K562 (cell line): ENCODE results near the gene PLA2G2C. TPM values are rescaled to one million over a fixed set of nuclear protein-coding genes. Genes with fewer than 3 reads are reported as not detected.

ENCODE experiments used
- CBFA2T2 ChIP-seq: fragments of 450-650 bp; conservative IDR thresholded peaks from 2 replicates; pipeline ENCODE4 v1.6.1; 2017; ENCODE audit warnings: mild to moderate bottlenecking
- DEAF1 ChIP-seq: fragments of 450-650 bp; formaldehyde crosslinking; IDR thresholded peaks from 2 replicates; pipeline ENCODE4 v1.4.0; 2020; ENCODE audit warnings: mild to moderate bottlenecking, moderate library complexity
- FOXK2 ChIP-seq, 2 experiments: fragments of 450-650 bp; IDR thresholded peaks in 1 of 2; conservative IDR thresholded peaks in 1 of 2; 2 replicates each; pipeline ENCODE4 v1.6.1; 2016; ENCODE audit warnings: low read depth in 2 of 2, mild to moderate bottlenecking in 1 of 2
- REST ChIP-seq, 2 experiments: fragments of 450-650 bp; formaldehyde crosslinking in 1 of 2; IDR thresholded peaks; 2 replicates each; pipeline versions ENCODE4 v1.4.0 to v1.6.1; 2014 to 2020; ENCODE audit warnings: mild to moderate bottlenecking in 2 of 2, borderline replicate concordance in 1 of 2, low read depth in 1 of 2
- SPI1 ChIP-seq: IDR thresholded peaks from 2 replicates; pipeline ENCODE4 v1.6.1; 2011; ENCODE audit warnings: low read depth, low read length, control low read depth, borderline replicate concordance
- TCFL5 ChIP-seq: fragments of 250-450 bp; sonication (Bioruptor Pico); conservative IDR thresholded peaks from 2 replicates; pipeline ENCODE4 v1.6.1; 2021; ENCODE audit warnings: mild to moderate bottlenecking, moderate library complexity, matching md5 sums
- ZBTB5 ChIP-seq: fragments of 450-650 bp; IDR thresholded peaks from 2 replicates; pipeline ENCODE4 v1.6.1; 2017; ENCODE audit warnings: antibody characterized with exemption
- ZMIZ1 ChIP-seq, 2 experiments: fragments of 150-350 bp in 1 of 2; IDR thresholded peaks; 2 replicates each; pipeline ENCODE4 v1.6.1; 2012 to 2016; ENCODE audit warnings: low read depth in 2 of 2, low read length in 2 of 2, mild to moderate bottlenecking in 1 of 2, moderate library complexity in 1 of 2
- ZNF124 ChIP-seq: sonication (generic); formaldehyde crosslinking; IDR thresholded peaks from 2 replicates; pipeline ENCODE4 v1.8.1; 2022; ENCODE audit warnings: missing genetic modification reagents
- ZNF217 ChIP-seq: sonication (generic); formaldehyde crosslinking; IDR thresholded peaks from 2 replicates; pipeline ENCODE4 v1.8.0; 2022; ENCODE audit warnings: mild to moderate bottlenecking, missing genetic modification reagents
- ZNF695 ChIP-seq: fragments of 450-650 bp; formaldehyde crosslinking; IDR thresholded peaks from 2 replicates; pipeline ENCODE4 v1.4.0; 2020; ENCODE audit warnings: mild to moderate bottlenecking, moderate library complexity
- ZNF717 ChIP-seq: fragments of 250-450 bp; sonication (Bioruptor Pico); IDR thresholded peaks from 2 replicates; pipeline ENCODE4 v1.5.0; 2021
- polyA plus RNA-seq, 8 experiments: library from polyadenylated mRNA; depleted of rRNA in 4 of 8; stranded (reverse) in 5 of 8; unstranded in 3 of 8; fragments of >200 nt; fragmentation: Nextera tagmentation in 2 of 8; fragmentation: Illumina TruSeq in 1 of 8; extraction: Ambion mirVana in 2 of 8; extraction: Trizol in 1 of 8; gene quantifications; 2 replicates each; pipeline versions ENCODE4 v1.2.1 to v1.2.3, GENCODE V29; 2011 to 2014; ENCODE audit warnings: inconsistent platforms in 1 of 8, missing spikeins in 1 of 8
- total RNA-seq, 7 experiments: library from RNA; depleted of rRNA in 6 of 7; stranded (reverse); fragments of >200 nt in 6 of 7; fragmentation: Illumina TruSeq in 2 of 7; extraction: Trizol in 2 of 7; gene quantifications; 2 replicates each; pipeline versions ENCODE4 v1.2.1 to v1.2.3, GENCODE V29; 2011 to 2021; ENCODE audit warnings: low replicate concordance in 1 of 7

Gene PLA2G2C
- total and polyA plus RNA-seq, 9 of the 15 experiments (the other 6 are each of a cell fraction or from before 2014, with no cell fraction given) = 0.14 to 0.49 (median 0.21) TPM

GRCh38 chr1:20165522-20165951 is 20.8 kb downstream of the PLA2G2C start (continued):
- TF ChIP-seq FOXK2 (conservative IDR thresholded peaks at IDR 0.05 in 1 of 2, IDR thresholded peaks at IDR 0.05 in 1 of 2; ENCODE audit: low read depth in 2 of 2) = no peak
- TF ChIP-seq SPI1 = no peak
- TF ChIP-seq DEAF1 (CRISPR knock-in tag) = no peak
- TF ChIP-seq ZNF124 (CRISPR knock-in tag) = no peak
- no peak for TF ChIP-seq ZNF717 (CRISPR knock-in tag)
- TF ChIP-seq ZMIZ1 (IDR thresholded peaks at IDR 0.05; ENCODE audit: low read depth in 2 of 2, low read length in 2 of 2) = no peak
- no peak for TF ChIP-seq ZNF217 (CRISPR knock-in tag)
- TF ChIP-seq TCFL5 (CRISPR knock-in tag) = no peak
- TF ChIP-seq ZNF695 (CRISPR knock-in tag) = no peak
- no peak for TF ChIP-seq ZBTB5
- TF ChIP-seq REST (IDR thresholded peaks at IDR 0.05; ENCODE audit: borderline replicate concordance) = peak; percentile 70
- TF ChIP-seq REST (CRISPR knock-in tag; IDR thresholded peaks at IDR 0.05; ENCODE audit: low read depth) = no peak
- TF ChIP-seq CBFA2T2 = no peak
